GM19025 (cell line): ENCODE measurements around the gene DDX10.

Experiments
- ATAC-seq: cut with Tn5 transposase; IDR thresholded peaks from one replicate; pipeline ENCODE4 v1.9.1; 2021; ENCODE audit warnings: mild to moderate bottlenecking, low read depth, moderate library complexity; ENCODE audit not compliant: unreplicated experiment

The DDX10 gene

DNA sequence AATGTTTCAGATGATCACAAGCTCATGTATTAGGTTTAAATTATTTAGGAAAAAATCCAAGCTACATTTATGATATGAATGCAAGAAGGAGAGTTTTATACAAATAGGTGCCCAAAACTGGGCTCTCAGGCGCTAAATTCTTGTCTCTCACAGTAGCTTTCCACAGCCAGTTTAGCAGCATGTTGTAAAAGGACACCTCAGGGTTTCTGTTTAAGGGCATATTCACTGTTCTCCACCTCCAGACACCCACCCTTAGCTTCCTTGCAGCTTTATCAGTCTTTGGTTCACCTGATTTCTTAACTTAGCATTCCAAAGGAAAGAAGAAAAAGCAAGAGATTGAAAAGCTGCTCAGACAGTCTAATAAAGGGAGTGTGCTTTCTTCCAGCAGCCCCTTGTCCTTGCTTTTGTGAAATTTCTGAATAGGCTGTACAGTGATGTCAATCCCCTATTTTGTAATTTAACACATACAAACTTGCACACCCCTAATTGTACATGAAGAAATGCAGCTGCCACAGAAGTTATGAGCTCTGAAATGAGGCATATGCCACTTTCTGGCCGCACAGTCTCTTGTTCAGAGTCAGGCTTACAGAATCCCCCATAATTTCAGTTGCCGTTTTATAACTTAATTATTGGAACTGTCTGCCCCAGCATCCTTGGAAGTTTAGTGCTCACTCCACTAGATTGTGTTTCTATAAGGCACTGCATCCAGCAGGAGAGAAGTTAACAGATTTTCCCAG is 262.1 kb downstream of the DDX10 start:
- no peak for ATAC-seq

- ATAC-seq, result no peak
Measured at GRCh38 chr11:108927791-108928545, 263.1 kb downstream of the DDX10 start.

DNA sequence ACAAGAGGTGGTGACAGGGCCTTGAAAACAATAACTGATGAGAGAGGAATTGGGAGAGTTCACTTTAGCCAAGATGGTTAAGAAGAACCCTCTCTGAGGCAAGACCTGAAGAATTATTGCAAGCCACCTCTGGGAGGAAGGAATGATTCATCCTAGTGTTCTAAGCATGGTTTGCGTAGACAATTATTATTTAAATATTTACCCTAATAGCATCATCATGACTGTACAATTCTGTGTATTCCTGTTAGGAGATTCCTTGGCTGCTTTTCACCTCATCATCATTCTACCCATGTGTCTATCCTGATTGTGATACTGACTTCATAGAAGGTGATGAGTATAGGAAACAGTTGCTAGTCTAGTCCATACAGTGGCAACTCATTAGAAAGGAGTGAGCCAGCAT is 264.4 kb downstream of the DDX10 start:
- ATAC-seq, result no peak

- no peak for ATAC-seq
Measured at GRCh38 chr11:108931168-108931567, 266.3 kb downstream of the DDX10 start.

- no peak for ATAC-seq
Measured at GRCh38 chr11:108933630-108934029, 268.8 kb downstream of the DDX10 start.

DNA sequence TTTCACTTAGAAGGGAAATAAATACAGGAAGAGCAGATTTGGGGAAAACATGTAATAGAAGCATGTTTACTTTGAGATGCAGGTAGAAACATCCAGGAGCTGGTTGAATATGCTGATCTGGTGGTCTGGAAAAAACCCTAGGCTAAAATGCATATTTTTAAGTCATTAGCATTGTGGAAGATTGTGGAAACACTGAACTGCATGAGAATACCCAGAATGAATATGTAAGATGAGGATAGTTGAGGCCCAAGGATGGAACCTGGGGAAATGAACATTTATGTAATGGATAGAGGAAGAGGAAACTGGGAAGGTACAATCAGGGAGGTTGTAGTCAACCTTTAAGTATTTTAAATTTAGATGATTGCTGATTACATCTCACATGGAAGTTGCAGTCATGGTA is 269.4 kb downstream of the DDX10 start:
- ATAC-seq, result no peak

GRCh38 chr11:108934696-108935095 is 269.8 kb downstream of the DDX10 start:
- ATAC-seq, result no peak

GRCh38 chr11:108937746-108938145 is 272.9 kb downstream of the DDX10 start:
- no peak for ATAC-seq

GRCh38 chr11:108938604-108939003 is 273.7 kb downstream of the DDX10 start:
- no peak for ATAC-seq

GRCh38 chr11:108939135-108939534 is 274.3 kb downstream of the DDX10 start:
- ATAC-seq, result no peak

DNA sequence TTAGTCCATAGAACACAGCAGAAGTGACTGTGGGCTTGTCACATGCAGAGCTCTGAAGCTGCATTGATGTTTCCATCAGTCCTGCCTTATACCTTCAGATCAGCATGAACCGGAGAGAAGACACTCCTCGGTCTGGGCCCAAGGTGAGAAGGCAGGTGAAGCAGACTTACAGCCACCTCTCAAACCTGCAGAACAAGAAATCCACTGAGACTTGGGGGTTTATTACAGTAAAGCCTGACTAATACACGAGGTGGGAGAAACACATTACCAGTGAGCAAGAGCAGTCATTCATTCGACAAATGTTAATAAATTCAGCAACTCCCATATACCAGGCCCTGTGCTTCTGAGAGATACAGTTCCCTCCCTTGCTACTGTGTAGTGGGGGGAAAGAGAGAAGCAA is 279.0 kb downstream of the DDX10 start:
- no peak for ATAC-seq

GRCh38 chr11:108944471-108945178 is 279.8 kb downstream of the DDX10 start:
- ATAC-seq, result no peak

GRCh38 chr11:108945341-108945740 is 280.5 kb downstream of the DDX10 start:
- no peak for ATAC-seq

GRCh38 chr11:108947654-108948570 is 283.0 kb downstream of the DDX10 start:
- no peak for ATAC-seq

- ATAC-seq, result no peak
Measured at GRCh38 chr11:108958368-108959104, 293.7 kb downstream of the DDX10 start.

DNA sequence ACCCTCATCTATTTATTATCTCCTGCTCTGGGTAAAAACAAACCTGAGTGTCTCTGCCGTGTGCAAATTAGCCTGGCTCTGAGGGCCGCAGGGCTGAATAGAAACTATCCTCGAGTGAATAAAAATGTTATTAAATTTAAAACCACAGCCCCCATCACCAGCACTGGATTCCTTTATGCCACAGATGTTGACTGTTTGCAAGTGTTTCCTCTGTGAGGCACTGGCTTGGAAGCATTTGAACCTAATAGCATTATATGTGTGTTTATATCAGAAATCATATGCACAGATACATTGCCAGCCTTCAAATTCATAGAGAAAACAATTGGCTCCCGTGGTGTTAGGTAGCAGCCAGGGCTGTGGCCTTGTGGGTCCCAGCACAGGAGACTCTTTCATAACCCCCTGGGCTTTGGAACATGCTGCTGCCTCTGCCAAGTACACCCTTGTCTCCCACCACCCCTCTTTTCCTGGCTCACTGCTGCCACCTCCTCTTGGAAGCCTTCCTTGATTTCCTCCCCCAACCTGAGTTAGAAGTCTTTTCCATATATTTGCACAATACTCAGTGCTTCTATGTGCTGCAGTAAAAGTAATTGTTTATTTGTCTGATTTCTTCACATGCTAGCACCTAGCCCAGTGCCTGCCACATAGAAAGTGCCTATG is 294.4 kb downstream of the DDX10 start:
- no peak for ATAC-seq

GRCh38 chr11:108959874-108960273 is 295.0 kb downstream of the DDX10 start:
- ATAC-seq, result no peak

DNA sequence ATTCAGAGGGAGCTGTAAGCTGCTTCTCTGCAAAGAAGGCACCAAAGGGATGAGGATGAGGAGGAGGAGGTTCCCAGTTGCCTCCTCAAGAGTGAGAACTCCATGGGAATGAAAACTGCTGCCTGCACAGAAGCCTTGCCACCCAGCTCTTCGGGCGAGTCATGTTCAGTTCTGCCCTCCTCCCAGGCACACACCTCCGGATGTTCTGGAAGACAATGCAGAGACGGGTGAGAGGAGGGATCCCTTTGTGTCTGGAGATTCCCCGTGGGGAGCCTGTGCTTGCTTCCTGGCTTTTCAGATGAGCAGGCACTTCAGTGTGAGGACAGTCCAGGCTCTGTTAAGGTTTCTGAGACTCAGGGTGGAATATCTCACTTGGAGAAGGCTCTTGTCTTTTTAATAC is 295.6 kb downstream of the DDX10 start:
- ATAC-seq, result no peak

DNA sequence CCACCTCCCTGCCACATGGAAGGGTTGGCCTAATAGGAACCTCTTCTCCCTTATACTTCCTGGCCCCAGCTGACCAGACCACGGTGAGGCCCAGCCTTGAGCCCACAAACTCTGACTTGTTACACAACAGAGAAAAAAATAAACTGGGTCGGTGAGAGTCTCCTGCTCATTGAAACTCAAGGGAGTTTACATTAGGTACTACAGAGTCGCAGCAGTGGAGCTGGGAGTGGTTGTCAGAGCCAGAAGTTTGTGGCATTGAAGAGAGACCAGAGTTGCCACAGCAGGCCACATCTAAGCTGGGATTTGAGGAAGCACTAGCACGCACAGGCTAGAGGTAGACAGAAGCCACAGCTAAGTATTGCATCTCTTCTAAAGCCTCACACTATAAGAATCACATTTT is 296.2 kb downstream of the DDX10 start:
- no peak for ATAC-seq
